HG02763 (cell line): ENCODE results near the gene FBXW8.

Source experiments
- ATAC-seq: cut with Tn5 transposase; IDR thresholded peaks from one replicate; pipeline ENCODE4 v1.9.1; 2021; ENCODE audit warnings: mild to moderate bottlenecking, moderate library complexity; ENCODE audit not compliant: unreplicated experiment

The FBXW8 gene

GRCh38 chr12:117069926-117070900 is 159.5 kb downstream of the FBXW8 start:
- no peak for ATAC-seq

- ATAC-seq: no peak
Observed at GRCh38 chr12:117071009-117071408, 160.3 kb downstream of the FBXW8 start.

- no peak for ATAC-seq
Observed at GRCh38 chr12:117072106-117072505, 161.4 kb downstream of the FBXW8 start.

GRCh38 chr12:117072736-117073490 is 162.2 kb downstream of the FBXW8 start:
- ATAC-seq: no peak

- ATAC-seq: no peak
Observed at GRCh38 chr12:117073611-117074010, 162.9 kb downstream of the FBXW8 start.

- ATAC-seq: no peak
Observed at GRCh38 chr12:117076410-117077372, 165.9 kb downstream of the FBXW8 start.

- no peak for ATAC-seq
Observed at GRCh38 chr12:117079487-117079886, 168.7 kb downstream of the FBXW8 start.

- ATAC-seq: no peak
Observed at GRCh38 chr12:117080661-117081144, 170.0 kb downstream of the FBXW8 start.
